Right lobe of liver (tissue), 4 donors: ENCODE data around the gene USP28.

Source experiments
- CTCF ChIP-seq, 4 donors: fragments of 200-600 bp in 3 of 4; fragments of 450-650 bp in 1 of 4; IDR thresholded peaks; one replicate each; pipeline versions ENCODE4 v1.5.1 to v1.8.0; 2016 to 2022; ENCODE audit warnings: antibody characterized with exemption in 4 of 4, mild to moderate bottlenecking in 2 of 4
- POLR2A ChIP-seq: fragments of 450-650 bp; IDR thresholded peaks from one replicate; pipeline ENCODE4 v1.6.1; 2017; ENCODE audit warnings: antibody characterized with exemption, mild to moderate bottlenecking
- donor health status: DM: no; HTN: no; CAD: no.
- donor health status: DM: no; HTN: no; CAD: no.
- donor health status: DM: no; HTN: yes; CAD: no.

GRCh38 chr11:113764527-113765219 lies 110.7 kb downstream of the USP28 start:
- no peak for TF ChIP-seq CTCF (IDR thresholded peaks at IDR 0.05)
- no peak for TF ChIP-seq POLR2A
